Mesothelial cell of epicardium (in vitro differentiated cells): Measurements from ENCODE around the gene KTN1. TPM values are rescaled to one million over a fixed set of nuclear protein-coding genes. Genes with fewer than 3 reads are reported as not detected.

Experiments
- DNase-seq, 2 experiments: peaks; one replicate each; pipeline ENCODE4 v3.0.0; 2021; ENCODE audit warnings: low spot score in 2 of 2; ENCODE audit not compliant: unreplicated experiment in 2 of 2
- H3K27ac Mint-ChIP-seq: 2 replicates; pipeline ENCODE4 v1.8.0; 2021; ENCODE audit warnings: mixed read lengths
- H3K27me3 Mint-ChIP-seq: 2 replicates; pipeline ENCODE4 v1.8.0; 2021; ENCODE audit warnings: low read depth, mixed read lengths
- H3K36me3 Mint-ChIP-seq: 2 replicates; pipeline ENCODE4 v1.8.0; 2021; ENCODE audit warnings: mixed read lengths
- H3K4me1 Mint-ChIP-seq: 2 replicates; pipeline ENCODE4 v1.8.0; 2021; ENCODE audit warnings: mixed read lengths
- H3K4me3 Mint-ChIP-seq: 2 replicates; pipeline ENCODE4 v1.8.0; 2021; ENCODE audit warnings: mild to moderate bottlenecking, moderate library complexity, mixed read lengths
- H3K9me3 Mint-ChIP-seq: 2 replicates; pipeline ENCODE4 v1.8.0; 2021; ENCODE audit warnings: mixed read lengths
- total RNA-seq: library from RNA; stranded (reverse); gene quantifications from 3 replicates; pipeline ENCODE4 v1.2.1, GENCODE V29; 2021
- TF ChIP-seq, protein P1 (sequence below): fragments of 200-600 bp; sonication (generic); IDR thresholded peaks from one replicate; pipeline ENCODE4 v1.5.0; 2021; ENCODE audit warnings: antibody characterized with exemption; ENCODE audit not compliant: unreplicated experiment

Gene KTN1
- total RNA-seq, 1 donor from 2014 or later, result 153 TPM

DNA sequence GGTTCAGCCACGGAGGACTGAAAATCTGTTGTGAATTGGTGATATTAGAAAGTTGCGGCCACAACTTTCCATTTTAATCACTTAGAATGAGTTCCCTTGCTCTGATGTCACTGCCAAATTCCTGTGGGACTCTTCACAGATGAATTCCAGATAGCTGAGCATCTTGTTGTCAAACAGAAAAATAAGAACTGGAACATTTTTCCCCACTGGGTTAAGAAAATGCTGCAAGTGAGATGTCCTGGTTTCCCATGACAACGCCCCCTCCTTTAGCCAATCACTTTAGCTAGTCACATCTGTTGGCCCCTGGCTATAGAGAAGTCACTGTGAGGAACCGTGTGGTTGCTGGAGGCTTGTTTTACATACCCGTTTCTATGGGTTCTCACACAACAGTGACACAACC, 135.9 kb downstream of the KTN1 start:
- TF ChIP-seq, protein P1, sequence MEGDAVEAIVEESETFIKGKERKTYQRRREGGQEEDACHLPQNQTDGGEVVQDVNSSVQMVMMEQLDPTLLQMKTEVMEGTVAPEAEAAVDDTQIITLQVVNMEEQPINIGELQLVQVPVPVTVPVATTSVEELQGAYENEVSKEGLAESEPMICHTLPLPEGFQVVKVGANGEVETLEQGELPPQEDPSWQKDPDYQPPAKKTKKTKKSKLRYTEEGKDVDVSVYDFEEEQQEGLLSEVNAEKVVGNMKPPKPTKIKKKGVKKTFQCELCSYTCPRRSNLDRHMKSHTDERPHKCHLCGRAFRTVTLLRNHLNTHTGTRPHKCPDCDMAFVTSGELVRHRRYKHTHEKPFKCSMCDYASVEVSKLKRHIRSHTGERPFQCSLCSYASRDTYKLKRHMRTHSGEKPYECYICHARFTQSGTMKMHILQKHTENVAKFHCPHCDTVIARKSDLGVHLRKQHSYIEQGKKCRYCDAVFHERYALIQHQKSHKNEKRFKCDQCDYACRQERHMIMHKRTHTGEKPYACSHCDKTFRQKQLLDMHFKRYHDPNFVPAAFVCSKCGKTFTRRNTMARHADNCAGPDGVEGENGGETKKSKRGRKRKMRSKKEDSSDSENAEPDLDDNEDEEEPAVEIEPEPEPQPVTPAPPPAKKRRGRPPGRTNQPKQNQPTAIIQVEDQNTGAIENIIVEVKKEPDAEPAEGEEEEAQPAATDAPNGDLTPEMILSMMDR, result no peak
- Mint-ChIP-seq H3K36me3 (no peaks in the 10 kb centered on the region), H3K4me1 (no peaks in the 10 kb centered on the region), H3K27me3 (no peaks in the 10 kb centered on the region), H3K4me3 (no peak overlapping the region), H3K9me3 (no peaks in the 10 kb centered on the region), H3K27ac (no peak overlapping the region)
- DNase-seq, result no peak

DNA sequence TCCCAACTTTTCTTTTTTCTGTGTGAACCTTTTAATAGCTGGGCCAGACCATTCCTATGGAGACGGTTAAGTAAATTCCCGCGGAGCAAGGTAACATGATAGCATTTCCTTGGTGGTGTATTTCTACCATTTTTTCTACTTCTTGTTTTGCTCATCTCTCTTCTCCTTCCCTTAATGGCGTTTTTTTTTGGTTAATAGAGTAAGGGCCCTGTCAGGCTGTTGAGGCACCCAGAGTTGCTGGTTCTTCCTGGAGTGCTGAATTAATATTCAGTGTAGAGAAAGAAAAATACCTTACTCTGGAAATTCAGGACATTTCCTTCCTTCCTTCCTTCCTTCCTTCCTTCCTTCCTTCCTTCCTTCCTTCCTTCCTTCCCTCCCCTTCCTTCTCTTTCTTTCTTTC, 137.6 kb downstream of the KTN1 start:
- TF ChIP-seq, protein P1, result no peak
- Mint-ChIP-seq H3K27ac (no peak overlapping the region), H3K9me3 (no peaks in the 10 kb centered on the region), H3K36me3 (no peaks in the 10 kb centered on the region), H3K4me1 (no peaks in the 10 kb centered on the region), H3K27me3 (no peaks in the 10 kb centered on the region), H3K4me3 (no peak overlapping the region)
- no peak for DNase-seq

DNA sequence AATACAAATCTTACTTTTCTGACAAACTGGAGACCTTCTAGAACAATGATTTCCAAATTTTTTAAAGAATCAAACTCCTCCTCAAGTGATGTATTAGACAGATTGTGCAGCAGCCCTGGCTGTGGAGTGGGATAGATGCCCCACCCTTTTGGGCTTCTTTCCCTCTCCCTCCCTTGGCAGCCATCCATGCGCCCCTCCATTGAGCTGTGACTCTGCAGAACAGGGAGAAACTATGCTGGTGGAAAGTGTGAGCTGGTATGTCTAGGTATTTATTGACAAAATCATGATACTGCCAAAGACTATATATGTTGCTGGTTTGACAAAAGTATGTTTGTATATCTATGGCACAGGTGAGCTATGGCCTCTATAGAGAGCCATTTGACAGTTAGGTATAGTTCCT, 138.5 kb downstream of the KTN1 start:
- H3K36me3 Mint-ChIP-seq, result no peaks in the 10 kb centered on the region
- TF ChIP-seq, protein P1, result no peak
- H3K27ac Mint-ChIP-seq, result no peak overlapping the region
- H3K4me1 Mint-ChIP-seq, result no peaks in the 10 kb centered on the region
- no peaks in the 10 kb centered on the region for H3K9me3 Mint-ChIP-seq
- no peak overlapping the region for H3K4me3 Mint-ChIP-seq
- DNase-seq, result no peak
- H3K27me3 Mint-ChIP-seq, result no peaks in the 10 kb centered on the region

DNA sequence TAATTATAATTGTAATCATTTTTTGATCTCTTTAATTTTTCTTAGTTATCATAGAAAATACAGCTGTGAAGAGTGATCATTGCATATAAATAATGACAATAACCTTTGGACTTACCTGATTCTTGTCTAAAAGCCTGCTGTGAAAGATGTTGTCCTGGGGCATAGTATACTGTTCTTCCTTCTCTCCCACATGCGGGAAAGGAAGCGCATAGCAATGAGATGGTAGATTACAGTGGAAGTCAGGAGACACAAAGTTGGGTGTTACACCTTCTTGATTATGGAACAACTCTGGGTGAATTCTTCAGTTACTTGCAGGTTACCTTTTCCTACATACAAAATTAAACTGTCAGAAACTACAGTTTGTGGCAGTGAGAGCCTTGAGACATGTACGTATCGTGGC, 140.8 kb downstream of the KTN1 start:
- DNase-seq, result no peak
- TF ChIP-seq, protein P1, result no peak
- Mint-ChIP-seq H3K27ac (no peak overlapping the region), H3K4me3 (no peak overlapping the region), H3K4me1 (no peaks in the 10 kb centered on the region), H3K27me3 (peaks cover under 1% of the 10 kb centered on the region), H3K36me3 (no peaks in the 10 kb centered on the region), H3K9me3 (no peaks in the 10 kb centered on the region)

DNA sequence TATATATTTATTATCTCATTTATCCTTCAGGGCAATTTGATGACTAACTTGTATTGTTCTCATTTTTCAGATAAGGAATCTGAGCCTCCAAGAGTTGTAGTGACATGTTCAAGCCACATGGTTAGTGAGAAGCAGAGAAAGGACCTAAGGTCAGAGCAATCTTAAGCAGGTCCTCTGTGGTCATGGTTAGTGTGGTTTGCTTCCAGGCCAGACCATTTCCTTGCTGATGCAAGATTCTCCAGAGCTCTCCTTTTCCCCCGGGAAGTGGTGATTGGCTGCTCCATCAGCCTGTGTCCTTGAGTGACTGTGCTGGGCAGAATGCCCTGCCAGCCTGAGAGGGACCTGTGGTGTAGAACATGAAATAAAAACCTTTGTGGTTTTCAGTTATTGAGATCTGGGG, 141.3 kb downstream of the KTN1 start:
- Mint-ChIP-seq H3K4me1 (no peaks in the 10 kb centered on the region), H3K36me3 (no peaks in the 10 kb centered on the region), H3K27ac (no peak overlapping the region), H3K4me3 (no peak overlapping the region), H3K27me3 (peaks cover 3% of the 10 kb centered on the region), H3K9me3 (no peaks in the 10 kb centered on the region)
- TF ChIP-seq, protein P1, result no peak
- no peak for DNase-seq

DNA sequence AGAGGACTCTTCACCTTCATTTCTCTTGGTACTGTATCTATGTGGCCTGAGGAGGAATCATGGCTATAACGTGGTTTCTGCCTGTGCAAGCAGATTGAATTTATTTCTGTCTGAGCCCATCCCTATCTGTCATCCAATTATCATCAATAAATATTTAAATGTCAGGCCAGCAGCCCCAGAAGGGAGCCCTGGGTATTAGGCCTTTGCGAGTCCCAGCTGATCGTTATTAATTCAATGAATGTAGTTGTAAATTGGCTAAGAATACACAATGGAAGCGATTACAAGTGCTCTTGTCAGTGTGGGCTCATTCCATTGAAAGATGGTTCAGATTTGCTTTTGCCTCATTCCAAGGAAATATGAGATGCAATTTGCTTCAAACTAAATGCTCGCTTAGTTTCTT, 142.0 kb downstream of the KTN1 start:
- H3K9me3 Mint-ChIP-seq, result no peaks in the 10 kb centered on the region
- H3K4me1 Mint-ChIP-seq, result no peaks in the 10 kb centered on the region
- no peak for DNase-seq
- no peaks in the 10 kb centered on the region for H3K36me3 Mint-ChIP-seq
- H3K27ac Mint-ChIP-seq, result no peak overlapping the region
- no peak overlapping the region for H3K4me3 Mint-ChIP-seq
- peaks cover 3% of the 10 kb centered on the region for H3K27me3 Mint-ChIP-seq
- TF ChIP-seq, protein P1, result no peak
